Osteocyte (in vitro differentiated cells): ENCODE data around the gene CPLANE1. TPM values are rescaled to one million over a fixed set of nuclear protein-coding genes. Genes with fewer than 3 reads are reported as not detected.

ENCODE experiments used
- DNase-seq: peaks from one replicate; pipeline ENCODE4 v3.0.0; 2021; ENCODE audit warnings: mixed read lengths; ENCODE audit not compliant: unreplicated experiment; ENCODE audit errors: extremely low spot score
- H3K27ac Mint-ChIP-seq: one replicate; pipeline ENCODE4 v1.8.0; 2021; ENCODE audit warnings: mild to moderate bottlenecking, mixed read lengths; ENCODE audit not compliant: unreplicated experiment
- H3K27me3 Mint-ChIP-seq: one replicate; pipeline ENCODE4 v1.8.0; 2021; ENCODE audit warnings: mixed read lengths; ENCODE audit not compliant: unreplicated experiment
- H3K36me3 Mint-ChIP-seq: one replicate; pipeline ENCODE4 v1.8.0; 2021; ENCODE audit warnings: mixed read lengths; ENCODE audit not compliant: unreplicated experiment
- H3K4me1 Mint-ChIP-seq: one replicate; pipeline ENCODE4 v1.8.0; 2021; ENCODE audit warnings: mixed read lengths; ENCODE audit not compliant: unreplicated experiment
- H3K4me3 Mint-ChIP-seq: one replicate; pipeline ENCODE4 v1.8.0; 2021; ENCODE audit warnings: mild to moderate bottlenecking, moderate library complexity, mixed read lengths; ENCODE audit not compliant: unreplicated experiment
- H3K9me3 Mint-ChIP-seq: one replicate; pipeline ENCODE4 v1.8.0; 2021; ENCODE audit warnings: mixed read lengths; ENCODE audit not compliant: unreplicated experiment
- total RNA-seq: library from RNA; stranded (reverse); gene quantifications from 2 replicates; pipeline ENCODE4 v1.2.1, GENCODE V29; 2021
- TF ChIP-seq, protein P1 (sequence below): fragments of 200-600 bp; sonication (generic); IDR thresholded peaks from 2 replicates; pipeline ENCODE4 v1.5.0; 2021; ENCODE audit warnings: antibody characterized with exemption, mild to moderate bottlenecking, moderate library complexity

The CPLANE1 gene
- total RNA-seq, 1 donor from 2014 or later, result 33.7 TPM

GRCh38 chr5:37190592-37190991 is 58.6 kb downstream of the CPLANE1 start:
- H3K9me3 Mint-ChIP-seq, result no peaks in the 10 kb centered on the region
- peaks cover 34% of the 10 kb centered on the region for H3K36me3 Mint-ChIP-seq
- H3K4me3 Mint-ChIP-seq, result no peak overlapping the region
- DNase-seq, result no peak
- no peaks in the 10 kb centered on the region for H3K27me3 Mint-ChIP-seq
- TF ChIP-seq, protein P1, sequence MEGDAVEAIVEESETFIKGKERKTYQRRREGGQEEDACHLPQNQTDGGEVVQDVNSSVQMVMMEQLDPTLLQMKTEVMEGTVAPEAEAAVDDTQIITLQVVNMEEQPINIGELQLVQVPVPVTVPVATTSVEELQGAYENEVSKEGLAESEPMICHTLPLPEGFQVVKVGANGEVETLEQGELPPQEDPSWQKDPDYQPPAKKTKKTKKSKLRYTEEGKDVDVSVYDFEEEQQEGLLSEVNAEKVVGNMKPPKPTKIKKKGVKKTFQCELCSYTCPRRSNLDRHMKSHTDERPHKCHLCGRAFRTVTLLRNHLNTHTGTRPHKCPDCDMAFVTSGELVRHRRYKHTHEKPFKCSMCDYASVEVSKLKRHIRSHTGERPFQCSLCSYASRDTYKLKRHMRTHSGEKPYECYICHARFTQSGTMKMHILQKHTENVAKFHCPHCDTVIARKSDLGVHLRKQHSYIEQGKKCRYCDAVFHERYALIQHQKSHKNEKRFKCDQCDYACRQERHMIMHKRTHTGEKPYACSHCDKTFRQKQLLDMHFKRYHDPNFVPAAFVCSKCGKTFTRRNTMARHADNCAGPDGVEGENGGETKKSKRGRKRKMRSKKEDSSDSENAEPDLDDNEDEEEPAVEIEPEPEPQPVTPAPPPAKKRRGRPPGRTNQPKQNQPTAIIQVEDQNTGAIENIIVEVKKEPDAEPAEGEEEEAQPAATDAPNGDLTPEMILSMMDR, result no peak
- no peak overlapping the region for H3K27ac Mint-ChIP-seq
- no peaks in the 10 kb centered on the region for H3K4me1 Mint-ChIP-seq

- no peak for DNase-seq
- Mint-ChIP-seq H3K27ac (no peak overlapping the region), H3K4me1 (no peaks in the 10 kb centered on the region), H3K27me3 (no peaks in the 10 kb centered on the region), H3K36me3 (peaks cover 37% of the 10 kb centered on the region), H3K4me3 (no peak overlapping the region), H3K9me3 (no peaks in the 10 kb centered on the region)
- TF ChIP-seq, protein P1, result no peak
Observed at GRCh38 chr5:37189355-37189754, 59.8 kb downstream of the CPLANE1 start.

DNA sequence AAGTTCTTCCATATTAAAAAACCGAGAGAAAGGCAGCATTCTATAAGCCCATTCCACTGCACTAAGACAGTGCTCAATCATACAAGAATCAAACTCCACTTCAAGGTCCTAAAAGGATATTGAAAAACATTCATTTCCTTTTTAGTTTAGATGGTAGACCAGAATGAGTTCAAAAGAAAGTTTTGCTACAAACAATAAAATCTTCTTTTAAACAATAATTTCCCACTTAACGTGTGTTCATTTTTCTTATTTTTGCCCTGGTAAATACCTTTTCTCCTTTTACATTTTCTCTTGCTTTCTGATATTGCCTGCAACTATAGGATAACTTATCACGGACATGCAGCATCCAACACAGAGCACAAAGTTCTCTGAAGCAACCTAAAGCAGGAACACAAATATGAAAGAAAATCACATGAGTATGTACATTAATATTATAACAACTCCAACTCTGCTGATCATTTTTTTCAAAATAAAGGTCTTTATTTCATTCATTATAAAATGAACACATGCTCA is 61.7 kb downstream of the CPLANE1 start:
- Mint-ChIP-seq H3K4me1 (no peaks in the 10 kb centered on the region), H3K36me3 (peaks cover 46% of the 10 kb centered on the region), H3K9me3 (no peaks in the 10 kb centered on the region), H3K27me3 (no peaks in the 10 kb centered on the region), H3K27ac (no peak overlapping the region), H3K4me3 (no peak overlapping the region)
- DNase-seq, result no peak
- TF ChIP-seq, protein P1, result no peak

GRCh38 chr5:37184748-37185364 is 64.3 kb downstream of the CPLANE1 start:
- no peaks in the 10 kb centered on the region for H3K27me3 Mint-ChIP-seq
- no peak overlapping the region for H3K27ac Mint-ChIP-seq
- H3K9me3 Mint-ChIP-seq, result no peaks in the 10 kb centered on the region
- TF ChIP-seq, protein P1, result no peak
- no peak overlapping the region for H3K4me3 Mint-ChIP-seq
- no peaks in the 10 kb centered on the region for H3K4me1 Mint-ChIP-seq
- H3K36me3 Mint-ChIP-seq, result peaks cover 53% of the 10 kb centered on the region
- DNase-seq, result no peak

- no peak for DNase-seq
- H3K36me3 Mint-ChIP-seq, result peaks cover 43% of the 10 kb centered on the region
- H3K27me3 Mint-ChIP-seq, result no peaks in the 10 kb centered on the region
- H3K9me3 Mint-ChIP-seq, result no peaks in the 10 kb centered on the region
- H3K27ac Mint-ChIP-seq, result no peak overlapping the region
- H3K4me1 Mint-ChIP-seq, result no peaks in the 10 kb centered on the region
- H3K4me3 Mint-ChIP-seq, result no peak overlapping the region
- TF ChIP-seq, protein P1, result no peak
Observed at GRCh38 chr5:37182667-37183066, 66.5 kb downstream of the CPLANE1 start.
